ENCODE measurements around the gene DHRS13. TPM values are rescaled to one million over a fixed set of nuclear protein-coding genes. Genes with fewer than 3 reads are reported as not detected.

The DHRS13 gene
- total RNA-seq, 2 experiments from 2014 or later: 28.4 to 29.2 TPM

GRCh38 chr17:28875848-28876550 lies 26.9 kb downstream of the DHRS13 start:
- Histone ChIP-seq H3K4me2 (ENCODE audit: low read length) (no peak overlapping the region), H3K4me1 (ENCODE audit: insufficient read depth, low read length, poor library complexity, severe bottlenecking) (peaks cover 7% of the 10 kb centered on the region), H3K79me2 (ENCODE audit: insufficient read depth, low read depth, low read length) (no peaks in the 10 kb centered on the region), H2AFZ (ENCODE audit: low read length) (no peak overlapping the region), H4K20me1 (ENCODE audit: insufficient read depth, low read length) (no peaks in the 10 kb centered on the region), H3K27ac (ENCODE audit: low read depth, low read length, poor library complexity, severe bottlenecking) (no peak overlapping the region), H3K4me3 (ENCODE audit: low read depth, low read length, poor library complexity, severe bottlenecking) (no peak overlapping the region), H3K36me3 (ENCODE audit: insufficient read depth, low read length) (peaks cover 30% of the 10 kb centered on the region), H3K9me2 (ENCODE audit: insufficient read depth, low read length) (no peaks in the 10 kb centered on the region), H3K9me3 (ENCODE audit: low read length) (no peaks in the 10 kb centered on the region)
- CTCF ChIA-PET (ENCODE audit: unreplicated experiment): no interaction called here
- no TSS peak for BruUV-seq (replicated peaks)
- POLR2A ChIA-PET: no interaction called here
- no peak for TF ChIP-seq EZH2phosphoT487 (IDR thresholded peaks at IDR 0.05; ENCODE audit: borderline replicate concordance, low read depth, low read length)
- TF ChIP-seq, protein P1, sequence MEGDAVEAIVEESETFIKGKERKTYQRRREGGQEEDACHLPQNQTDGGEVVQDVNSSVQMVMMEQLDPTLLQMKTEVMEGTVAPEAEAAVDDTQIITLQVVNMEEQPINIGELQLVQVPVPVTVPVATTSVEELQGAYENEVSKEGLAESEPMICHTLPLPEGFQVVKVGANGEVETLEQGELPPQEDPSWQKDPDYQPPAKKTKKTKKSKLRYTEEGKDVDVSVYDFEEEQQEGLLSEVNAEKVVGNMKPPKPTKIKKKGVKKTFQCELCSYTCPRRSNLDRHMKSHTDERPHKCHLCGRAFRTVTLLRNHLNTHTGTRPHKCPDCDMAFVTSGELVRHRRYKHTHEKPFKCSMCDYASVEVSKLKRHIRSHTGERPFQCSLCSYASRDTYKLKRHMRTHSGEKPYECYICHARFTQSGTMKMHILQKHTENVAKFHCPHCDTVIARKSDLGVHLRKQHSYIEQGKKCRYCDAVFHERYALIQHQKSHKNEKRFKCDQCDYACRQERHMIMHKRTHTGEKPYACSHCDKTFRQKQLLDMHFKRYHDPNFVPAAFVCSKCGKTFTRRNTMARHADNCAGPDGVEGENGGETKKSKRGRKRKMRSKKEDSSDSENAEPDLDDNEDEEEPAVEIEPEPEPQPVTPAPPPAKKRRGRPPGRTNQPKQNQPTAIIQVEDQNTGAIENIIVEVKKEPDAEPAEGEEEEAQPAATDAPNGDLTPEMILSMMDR (conservative IDR thresholded peaks at IDR 0.05; ENCODE audit: low read length): no peak
- DNase-seq (ENCODE audit: low spot score): no peak
- intact Hi-C loops (cut with micrococcal nuclease; ENCODE audit: unreplicated experiment): no loop called here

GRCh38 chr17:28874750-28875149 lies 28.1 kb downstream of the DHRS13 start:
- Histone ChIP-seq H3K9me3 (ENCODE audit: low read length) (no peaks in the 10 kb centered on the region), H3K27ac (ENCODE audit: low read depth, low read length, poor library complexity, severe bottlenecking) (no peak overlapping the region), H3K79me2 (ENCODE audit: insufficient read depth, low read depth, low read length) (no peaks in the 10 kb centered on the region), H3K4me1 (ENCODE audit: insufficient read depth, low read length, poor library complexity, severe bottlenecking) (peaks cover 10% of the 10 kb centered on the region), H3K4me2 (ENCODE audit: low read length) (no peak overlapping the region), H3K36me3 (ENCODE audit: insufficient read depth, low read length) (peaks cover 18% of the 10 kb centered on the region), H3K4me3 (ENCODE audit: low read depth, low read length, poor library complexity, severe bottlenecking) (no peak overlapping the region), H3K9me2 (ENCODE audit: insufficient read depth, low read length) (no peaks in the 10 kb centered on the region), H4K20me1 (ENCODE audit: insufficient read depth, low read length) (no peaks in the 10 kb centered on the region), H2AFZ (ENCODE audit: low read length) (no peak overlapping the region)
- intact Hi-C loops (cut with micrococcal nuclease; ENCODE audit: unreplicated experiment): no loop called here
- DNase-seq (ENCODE audit: low spot score): no peak
- TF ChIP-seq, protein P1 (conservative IDR thresholded peaks at IDR 0.05; ENCODE audit: low read length): no peak
- no peak for TF ChIP-seq EZH2phosphoT487 (IDR thresholded peaks at IDR 0.05; ENCODE audit: borderline replicate concordance, low read depth, low read length)
- BruUV-seq (replicated peaks): no TSS peak
- CTCF ChIA-PET (ENCODE audit: unreplicated experiment): no interaction called here
- POLR2A ChIA-PET: no interaction called here

- DNase-seq (ENCODE audit: low spot score): no peak
- Histone ChIP-seq H3K9me3 (ENCODE audit: low read length) (no peaks in the 10 kb centered on the region), H3K79me2 (ENCODE audit: insufficient read depth, low read depth, low read length) (no peaks in the 10 kb centered on the region), H3K27ac (ENCODE audit: low read depth, low read length, poor library complexity, severe bottlenecking) (no peak overlapping the region), H3K4me3 (ENCODE audit: low read depth, low read length, poor library complexity, severe bottlenecking) (no peak overlapping the region), H4K20me1 (ENCODE audit: insufficient read depth, low read length) (no peaks in the 10 kb centered on the region), H3K4me2 (ENCODE audit: low read length) (no peak overlapping the region), H3K4me1 (ENCODE audit: insufficient read depth, low read length, poor library complexity, severe bottlenecking) (peaks cover 10% of the 10 kb centered on the region), H3K9me2 (ENCODE audit: insufficient read depth, low read length) (no peaks in the 10 kb centered on the region), H3K36me3 (ENCODE audit: insufficient read depth, low read length) (peaks cover 10% of the 10 kb centered on the region), H2AFZ (ENCODE audit: low read length) (no peak overlapping the region)
- no TSS peak for BruUV-seq (replicated peaks)
- TF ChIP-seq, protein P1 (conservative IDR thresholded peaks at IDR 0.05; ENCODE audit: low read length): no peak
- no peak for TF ChIP-seq EZH2phosphoT487 (IDR thresholded peaks at IDR 0.05; ENCODE audit: borderline replicate concordance, low read depth, low read length)
- ChIA-PET POLR2A (no interaction called here), CTCF (ENCODE audit: unreplicated experiment) (no interaction called here)
- intact Hi-C loops (cut with micrococcal nuclease; ENCODE audit: unreplicated experiment): no loop called here
Measured at GRCh38 chr17:28873839-28874238, 29.0 kb downstream of the DHRS13 start.
